Measurements from ENCODE around the gene MNDA.

Gene MNDA

DNA sequence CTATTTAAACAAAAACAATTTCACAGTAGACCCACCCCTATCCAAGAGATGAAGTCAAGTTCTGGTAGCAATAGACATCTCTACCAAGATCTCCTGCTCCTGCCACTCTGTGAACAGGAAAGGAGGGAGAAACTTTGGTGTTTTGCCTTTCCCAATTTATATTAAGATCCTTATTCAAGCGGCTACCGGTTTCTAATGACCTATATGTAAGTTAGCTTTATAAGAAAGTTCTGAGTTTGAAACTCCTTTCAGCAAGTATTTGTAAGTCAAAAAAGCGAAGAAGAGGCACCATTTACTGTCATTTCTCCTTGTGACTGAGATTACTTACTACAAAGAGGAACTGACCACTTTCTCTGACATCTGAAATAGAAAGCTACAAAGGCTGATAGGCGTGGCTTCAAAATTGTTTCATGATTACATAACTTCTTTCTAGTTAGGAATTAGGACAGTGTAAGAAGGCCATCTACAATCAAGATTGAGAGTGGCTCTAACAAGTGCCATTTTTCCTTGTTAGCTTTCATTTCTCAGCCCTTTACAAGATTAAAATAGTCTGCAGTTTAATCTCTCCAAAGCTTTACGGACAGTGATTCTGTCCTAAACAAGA is at the start of gene MNDA:
Gene MNDA, plus strand, starts transcription at position 448 of the 604 bp plus-strand sequence. CDS start 10,803 bp downstream, outside the sequence.
- H3K4me3 ChIP-seq (ENCODE audit: low read depth, low read length), result no peak within 1 kb of the TSS

- no peak overlapping the region for H3K4me3 ChIP-seq (ENCODE audit: low read depth, low read length)
Observed at GRCh38 chr1:158793604-158794003, 37.5 kb upstream of the MNDA start.

DNA sequence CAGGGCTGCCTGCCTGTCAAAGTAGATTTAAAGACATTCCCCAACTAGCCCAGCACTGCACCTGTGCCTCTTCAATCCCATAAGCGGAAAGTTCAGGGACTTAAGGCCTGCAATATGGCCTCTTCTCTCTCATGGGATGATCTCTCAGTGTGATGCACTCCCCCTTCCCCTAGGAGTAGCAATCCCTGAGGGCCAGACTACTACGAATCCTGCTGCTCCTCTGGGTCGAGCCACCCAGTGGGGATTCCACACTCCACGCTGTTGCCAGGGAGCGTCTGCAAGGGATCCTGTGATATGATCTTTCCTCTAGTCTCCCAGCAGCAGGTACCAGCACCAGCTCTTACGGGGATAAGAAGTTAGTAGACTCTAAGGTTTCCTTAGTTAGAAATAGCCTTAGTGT is 36.9 kb upstream of the MNDA start:
- no peak overlapping the region for H3K4me3 ChIP-seq (ENCODE audit: low read depth, low read length)

DNA sequence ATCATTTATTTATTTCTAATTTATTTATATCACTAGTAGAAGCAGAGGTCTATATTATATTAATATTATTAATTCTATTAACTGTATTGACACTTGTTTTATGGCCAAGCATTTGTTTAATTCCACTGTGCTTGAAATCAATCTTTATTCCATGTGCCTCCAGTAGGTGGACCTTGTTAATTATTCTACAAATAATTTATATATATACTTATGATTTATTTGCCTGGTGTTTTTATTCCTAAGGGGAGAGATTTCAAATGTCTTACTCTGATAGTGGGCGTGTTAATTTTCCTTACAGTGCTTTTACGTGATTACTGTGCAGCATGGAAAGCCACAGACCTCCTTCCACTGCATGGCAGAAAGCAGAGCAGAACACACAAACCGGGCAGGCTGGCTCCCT is 32.6 kb upstream of the MNDA start:
- H3K4me3 ChIP-seq (ENCODE audit: low read depth, low read length), result no peak overlapping the region

GRCh38 chr1:158799689-158800088 is 31.5 kb upstream of the MNDA start:
- H3K4me3 ChIP-seq (ENCODE audit: low read depth, low read length), result no peak overlapping the region

GRCh38 chr1:158800526-158800925 is 30.6 kb upstream of the MNDA start:
- H3K4me3 ChIP-seq (ENCODE audit: low read depth, low read length), result no peak overlapping the region

DNA sequence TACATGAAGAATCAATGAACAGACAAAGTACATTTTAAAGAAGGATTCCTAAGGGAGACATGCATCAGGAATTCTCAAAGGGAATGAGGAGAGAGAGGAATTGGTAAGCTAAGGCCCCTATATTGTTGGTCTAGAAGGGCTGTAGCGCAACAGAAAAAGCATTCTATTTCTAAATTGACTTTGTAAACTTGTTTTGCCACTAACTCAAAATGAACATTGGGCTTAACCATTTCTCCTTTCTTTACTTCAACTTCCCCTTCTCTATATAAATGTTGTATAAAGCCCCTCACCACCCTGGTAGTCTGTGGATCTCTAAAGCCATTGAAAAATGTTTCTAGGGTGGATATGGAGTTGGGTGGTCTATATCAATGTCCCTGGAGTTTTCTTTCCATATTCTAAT is 29.8 kb upstream of the MNDA start:
- H3K4me3 ChIP-seq (ENCODE audit: low read depth, low read length), result no peak overlapping the region

GRCh38 chr1:158803678-158804077 is 27.5 kb upstream of the MNDA start:
- no peak overlapping the region for H3K4me3 ChIP-seq (ENCODE audit: low read depth, low read length)

- H3K4me3 ChIP-seq (ENCODE audit: low read depth, low read length), result no peak overlapping the region
Observed at GRCh38 chr1:158806916-158807536, 24.1 kb upstream of the MNDA start.

DNA sequence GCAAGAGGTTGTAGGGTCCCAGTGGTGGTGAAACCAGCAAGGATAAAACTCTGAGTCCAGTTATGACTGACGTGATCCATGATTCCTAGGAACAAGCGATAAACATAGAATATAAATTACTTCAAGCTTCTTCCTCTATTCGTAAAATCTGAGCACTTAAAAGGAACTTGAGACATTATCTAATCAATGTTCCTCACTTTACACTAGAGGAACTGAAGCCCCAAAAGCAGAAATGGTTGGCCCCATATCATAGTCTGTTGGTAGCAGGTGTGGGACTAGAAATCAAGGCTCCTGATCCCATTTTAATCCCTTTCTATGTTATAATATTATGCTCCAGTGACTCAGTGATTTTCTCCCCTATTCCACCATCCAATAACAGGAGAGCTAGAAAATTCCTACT is 21.9 kb upstream of the MNDA start:
- no peak overlapping the region for H3K4me3 ChIP-seq (ENCODE audit: low read depth, low read length)

GRCh38 chr1:158809862-158810261 is 21.3 kb upstream of the MNDA start:
- H3K4me3 ChIP-seq (ENCODE audit: low read depth, low read length), result no peak overlapping the region

- H3K4me3 ChIP-seq (ENCODE audit: low read depth, low read length), result no peak overlapping the region
Observed at GRCh38 chr1:158810311-158810710, 20.8 kb upstream of the MNDA start.

DNA sequence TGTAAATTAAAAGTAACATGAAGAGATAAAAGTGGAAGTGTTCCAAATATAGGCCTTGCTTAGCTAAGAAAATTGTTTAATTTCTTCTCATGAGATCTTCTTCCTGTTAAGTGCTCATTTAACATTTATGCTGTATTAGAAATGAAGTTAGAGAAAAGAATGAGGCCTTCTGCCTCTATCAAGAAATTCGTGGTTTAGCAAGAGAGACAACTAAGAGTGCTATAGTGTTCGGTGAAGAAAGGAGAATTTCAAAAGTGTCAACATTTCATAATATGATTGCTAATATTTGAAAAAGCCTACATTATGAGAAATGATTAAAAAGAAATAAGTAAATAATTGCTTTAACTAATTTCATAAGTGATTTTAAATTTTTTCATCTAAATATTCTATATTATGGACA is 18.8 kb upstream of the MNDA start:
- H3K4me3 ChIP-seq (ENCODE audit: low read depth, low read length), result no peak overlapping the region

DNA sequence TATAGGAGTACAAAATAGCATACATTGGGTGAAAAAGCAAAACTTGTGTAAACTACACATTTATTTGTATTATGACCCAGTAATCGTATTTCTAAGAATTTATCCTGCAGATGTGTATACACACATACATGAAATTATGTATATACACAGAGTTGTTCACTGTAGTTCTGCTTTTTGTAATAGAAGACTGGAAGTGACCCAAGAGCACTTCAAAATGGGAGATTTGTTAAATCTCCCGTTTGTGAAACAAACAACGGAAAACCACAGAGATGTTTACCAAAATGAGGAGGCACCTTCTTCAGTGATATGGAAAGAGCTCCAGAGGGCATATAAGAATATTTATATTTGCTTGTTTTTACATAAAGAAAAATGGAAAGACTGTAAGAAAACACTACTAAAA is 18.0 kb upstream of the MNDA start:
- no peak overlapping the region for H3K4me3 ChIP-seq (ENCODE audit: low read depth, low read length)

GRCh38 chr1:158814970-158815369 is 16.2 kb upstream of the MNDA start:
- no peak overlapping the region for H3K4me3 ChIP-seq (ENCODE audit: low read depth, low read length)

- no peak overlapping the region for H3K4me3 ChIP-seq (ENCODE audit: low read depth, low read length)
Observed at GRCh38 chr1:158818560-158818959, 12.6 kb upstream of the MNDA start.

DNA sequence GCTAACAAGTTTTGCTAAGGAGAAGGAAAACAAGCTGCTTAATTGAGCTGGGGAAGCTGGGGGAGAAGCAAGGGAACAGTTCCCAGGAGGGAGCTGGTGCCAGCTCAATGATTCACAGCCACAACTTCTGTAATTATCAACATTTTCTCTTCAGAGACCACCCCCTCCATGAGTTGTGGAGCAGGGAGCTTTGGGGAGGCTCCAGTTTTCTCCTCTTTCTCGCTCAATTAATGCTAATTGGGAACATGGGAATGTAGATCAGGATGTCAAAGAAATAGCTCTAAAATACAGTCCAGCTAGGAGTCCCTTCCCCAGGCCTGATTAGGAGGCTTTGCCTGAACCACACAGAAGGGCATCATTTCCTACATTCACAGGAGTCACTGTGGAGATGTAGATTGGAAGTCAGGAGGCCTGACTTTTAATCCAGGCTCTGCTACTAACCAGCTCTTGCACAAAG is 12.1 kb upstream of the MNDA start:
- no peak overlapping the region for H3K4me3 ChIP-seq (ENCODE audit: low read depth, low read length)

DNA sequence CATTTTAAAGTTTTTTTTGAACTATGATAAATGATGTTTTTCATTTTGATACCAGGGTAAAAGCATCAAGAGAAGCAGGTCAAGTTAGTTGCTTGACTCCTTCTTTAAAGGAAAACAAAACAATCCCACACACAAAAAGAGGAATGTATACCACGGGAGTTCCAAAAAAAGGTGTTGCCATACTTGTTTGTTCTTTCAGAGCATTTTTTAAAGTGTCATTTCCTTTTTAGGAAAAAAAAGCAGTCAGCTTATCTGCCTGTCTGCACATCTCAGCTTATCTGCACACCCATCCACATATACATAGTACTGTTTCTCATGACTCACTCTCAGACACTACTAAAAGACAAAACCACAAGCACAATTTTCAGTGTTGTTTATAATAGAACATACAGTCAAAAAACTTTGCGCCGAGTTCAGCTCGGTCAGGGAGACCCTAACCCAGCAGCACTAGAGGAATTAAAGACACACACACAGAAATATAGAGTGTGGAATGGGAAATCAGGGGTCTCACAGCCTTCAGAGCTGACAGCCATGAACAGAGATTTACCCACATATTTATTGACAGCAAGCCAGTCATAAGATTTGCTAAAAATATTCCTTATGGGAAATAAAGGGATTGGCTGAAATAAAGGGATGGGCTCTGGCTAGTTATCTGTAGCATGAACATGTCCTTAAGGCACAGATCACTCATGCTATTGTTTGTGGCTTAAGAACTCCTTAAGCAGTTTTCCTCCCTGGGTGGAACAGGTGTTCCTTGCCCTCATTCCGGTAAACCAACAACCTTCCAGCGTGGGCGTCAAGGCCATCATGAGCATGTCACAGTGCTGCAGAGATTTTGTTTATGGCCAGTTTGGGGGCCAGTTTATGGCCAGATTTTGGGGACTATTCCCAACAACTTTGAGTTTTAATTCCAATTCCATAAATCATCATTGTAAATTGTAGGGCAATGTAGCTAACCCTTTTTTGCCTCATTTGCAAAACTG is 11.4 kb upstream of the MNDA start:
- H3K4me3 ChIP-seq (ENCODE audit: low read depth, low read length), result no peak overlapping the region

- no peak overlapping the region for H3K4me3 ChIP-seq (ENCODE audit: low read depth, low read length)
Observed at GRCh38 chr1:158821723-158822122, 9.4 kb upstream of the MNDA start.

- no peak overlapping the region for H3K4me3 ChIP-seq (ENCODE audit: low read depth, low read length)
Observed at GRCh38 chr1:158830074-158830677, 975 bp upstream of the MNDA start.

GRCh38 chr1:158833264-158833663 is 2.1 kb downstream of the MNDA start:
- H3K4me3 ChIP-seq (ENCODE audit: low read depth, low read length), result no peak overlapping the region
